Glomerular endothelial cell (primary cell): ENCODE measurements around the gene PRF1. TPM values are rescaled to one million over a fixed set of nuclear protein-coding genes. Genes with fewer than 3 reads are reported as not detected.
"Not testable (repeated sequence)": the region's sequence is repeated elsewhere in the genome, so short reads cannot be mapped to it uniquely, and the experiment has no call there.

Source experiments
- DNase-seq: peaks from one replicate; pipeline ENCODE4 v3.0.0-alpha.2; 2011; ENCODE audit warnings: low read depth, low spot score; ENCODE audit errors: extremely low read depth
- total RNA-seq: library from RNA; depleted of rRNA; stranded (reverse); fragments of >200 nt; gene quantifications from 2 replicates; pipeline ENCODE4 v1.2.3, GENCODE V29; 2015

PRF1 gene
- total RNA-seq = not detected in 2 replicates

DNA sequence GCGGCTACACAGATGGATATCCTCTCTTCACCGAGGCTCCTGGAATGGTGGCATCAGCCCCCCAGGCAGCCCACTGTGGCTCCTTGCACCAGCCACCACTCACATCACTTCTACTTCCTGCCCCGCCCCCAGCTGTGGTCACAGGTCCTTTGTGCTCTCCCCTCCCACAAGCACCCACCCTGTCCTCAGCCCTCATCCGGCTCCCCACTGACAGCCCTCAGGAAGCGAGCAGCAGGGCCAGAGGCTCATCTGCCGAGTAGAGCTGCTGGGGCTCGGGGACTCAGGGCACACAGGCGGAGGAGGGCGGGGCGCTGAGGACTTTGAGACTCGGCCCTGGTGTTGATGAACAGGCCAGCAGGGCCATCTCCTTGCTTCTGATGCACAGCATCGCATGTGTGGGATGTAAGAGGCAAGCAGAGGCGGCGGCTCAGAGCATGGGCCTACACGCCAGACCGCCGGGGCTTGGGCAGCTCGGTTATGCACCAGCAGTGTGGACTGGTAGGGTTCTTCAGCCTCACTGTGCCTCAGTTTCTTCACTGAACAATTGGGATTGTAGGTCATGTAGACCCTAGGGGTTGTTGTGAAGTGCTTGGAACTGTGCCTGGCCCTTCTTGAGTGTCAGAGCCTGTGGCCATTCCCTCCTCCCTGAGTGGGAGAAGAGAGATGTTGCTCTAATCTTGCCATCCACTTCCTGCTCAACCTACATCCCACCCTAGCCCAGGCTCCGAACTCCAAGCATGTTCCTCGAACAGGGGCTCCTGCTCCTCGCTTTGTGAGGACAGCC lies at the start of gene PRF1:
Gene PRF1, minus strand, starts transcription at position 77 of the 784 bp plus-strand sequence. CDS start 1,839 bp downstream, outside the sequence.
- no peak for DNase-seq

DNA sequence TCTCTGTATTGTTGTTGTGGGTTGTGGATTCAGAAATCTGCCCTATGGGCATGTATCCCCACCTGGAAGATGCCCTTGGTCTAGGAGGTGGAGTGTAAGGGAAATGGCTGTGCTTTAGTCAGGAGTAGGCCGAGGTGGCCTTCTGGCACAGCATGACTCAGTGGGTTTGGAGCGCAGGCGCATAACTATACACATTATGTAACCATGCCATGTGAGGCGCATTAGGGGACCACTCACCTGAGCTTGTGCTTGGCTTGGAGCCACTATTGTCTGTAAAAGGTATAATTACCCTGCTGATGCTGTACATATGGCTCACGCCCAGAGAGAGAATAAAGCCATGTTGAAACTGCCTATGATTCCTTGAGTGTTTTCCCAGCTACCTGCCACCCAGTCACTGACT lies 49.1 kb upstream of the PRF1 start:
- DNase-seq = no peak

DNA sequence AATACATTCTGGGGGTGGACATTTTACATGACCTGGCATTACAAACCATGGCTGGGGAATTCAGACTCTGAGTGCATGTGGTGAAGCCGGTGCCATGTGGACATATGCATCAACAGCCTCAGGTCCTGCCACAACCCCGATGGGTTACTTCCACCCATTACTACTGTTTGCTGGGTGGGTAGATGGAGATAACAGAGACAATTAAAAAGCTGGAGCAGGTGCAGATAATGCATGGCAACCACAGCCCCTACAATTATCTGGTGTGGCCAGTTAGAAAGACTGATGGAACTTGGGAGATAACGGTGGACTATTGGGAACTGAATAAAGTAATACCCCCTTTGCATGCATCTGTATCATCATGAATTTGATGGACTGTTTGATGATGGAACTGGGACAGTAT lies 48.2 kb upstream of the PRF1 start:
- no peak for DNase-seq

DNA sequence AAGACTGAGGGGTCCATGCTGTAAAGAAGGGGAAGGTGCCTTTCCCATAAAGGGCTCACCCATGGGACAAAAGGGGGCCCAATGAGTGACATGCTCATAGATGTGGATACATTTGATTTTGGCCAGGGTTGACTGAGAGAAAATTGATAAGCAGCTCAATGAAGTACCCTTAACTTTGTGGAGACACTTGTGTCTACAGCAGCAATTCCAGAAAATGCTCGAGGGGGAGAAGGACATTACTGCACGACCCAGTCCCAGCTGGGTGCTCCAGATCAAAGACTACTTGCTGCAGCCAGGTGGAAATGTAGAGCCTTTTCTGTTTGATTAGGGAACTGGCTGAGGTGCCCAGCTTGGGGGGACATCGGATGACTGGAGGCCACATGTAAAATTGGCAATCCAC lies 47.6 kb upstream of the PRF1 start:
- no peak for DNase-seq

DNA sequence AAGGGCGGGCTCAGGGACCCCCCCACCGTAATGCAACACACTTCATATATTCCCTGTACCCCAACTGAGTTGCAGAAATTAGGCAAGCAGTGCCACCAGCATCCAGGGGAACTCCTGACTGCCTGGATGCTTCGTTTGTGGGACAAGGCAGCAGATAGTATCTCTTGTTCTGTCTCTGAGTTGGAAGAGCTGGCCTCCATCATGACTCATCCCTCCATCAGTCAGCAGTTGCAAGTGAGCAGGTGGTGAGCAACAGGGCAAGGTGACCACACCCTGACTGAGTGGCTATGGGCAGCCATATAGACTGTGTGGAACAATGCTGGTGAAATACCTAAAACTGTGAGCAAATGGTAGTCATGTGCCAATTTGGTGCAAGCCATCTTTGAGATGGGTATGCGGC lies 47.0 kb upstream of the PRF1 start:
- no peak for DNase-seq

DNA sequence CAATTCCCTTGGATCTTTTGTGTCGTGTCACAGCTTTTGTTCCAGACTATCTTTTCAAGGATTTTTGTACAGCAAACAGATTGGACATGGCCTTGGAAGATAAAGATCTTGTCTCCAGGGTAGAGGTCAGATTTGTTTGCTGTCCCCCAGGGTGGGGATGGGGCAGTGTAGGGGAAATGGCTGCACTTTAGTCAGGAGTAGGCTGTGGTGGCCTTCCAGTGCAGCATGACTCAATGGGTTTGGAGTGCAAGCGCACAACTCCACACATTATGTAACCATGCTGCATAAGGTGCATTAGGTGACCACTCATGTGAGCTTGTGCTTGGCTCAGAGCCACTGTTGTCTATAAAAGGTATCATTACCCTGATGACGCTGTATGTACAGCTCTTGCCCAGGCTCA lies 45.9 kb upstream of the PRF1 start:
- DNase-seq = no peak

DNA sequence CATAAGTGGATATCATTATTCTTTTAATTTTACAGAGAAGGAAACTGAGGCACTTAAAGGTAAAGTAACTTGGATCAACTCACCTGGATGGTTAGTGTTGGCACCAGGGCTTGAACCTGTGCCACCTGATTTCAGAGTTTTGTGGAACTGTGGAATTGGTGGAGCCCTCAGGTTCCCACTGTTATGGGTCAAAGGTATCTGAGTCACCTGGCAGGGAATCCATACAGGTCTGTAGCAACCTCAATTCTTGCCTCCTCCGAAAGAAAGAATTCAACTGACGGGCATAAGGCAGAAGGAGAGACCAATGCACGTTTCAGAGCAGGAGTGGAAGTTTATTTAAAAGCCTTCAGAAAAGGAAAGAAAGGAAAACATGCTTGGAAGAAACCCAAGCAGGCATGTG lies 44.5 kb upstream of the PRF1 start:
- no peak for DNase-seq

DNA sequence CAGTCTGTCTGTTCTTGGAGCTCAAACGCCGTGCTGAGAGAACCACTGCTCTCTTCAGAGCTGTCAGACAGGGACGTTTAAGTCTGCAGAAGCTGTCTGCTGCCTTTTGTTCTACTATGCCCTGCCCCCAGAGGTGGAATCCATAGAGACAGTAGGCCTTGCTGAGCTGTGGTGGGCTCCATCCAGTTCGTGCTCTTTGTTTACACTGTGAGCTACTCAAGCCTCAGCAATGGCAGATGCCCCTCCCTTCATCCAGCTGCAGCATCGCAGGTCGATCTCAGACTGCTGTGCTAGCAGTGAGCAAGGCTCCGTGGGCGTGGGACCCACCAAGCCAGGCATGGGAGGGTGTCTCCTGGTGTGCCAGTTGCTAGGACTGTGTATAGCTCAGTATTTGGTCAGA lies 42.4 kb upstream of the PRF1 start:
- not testable (repeated sequence) for DNase-seq

DNA sequence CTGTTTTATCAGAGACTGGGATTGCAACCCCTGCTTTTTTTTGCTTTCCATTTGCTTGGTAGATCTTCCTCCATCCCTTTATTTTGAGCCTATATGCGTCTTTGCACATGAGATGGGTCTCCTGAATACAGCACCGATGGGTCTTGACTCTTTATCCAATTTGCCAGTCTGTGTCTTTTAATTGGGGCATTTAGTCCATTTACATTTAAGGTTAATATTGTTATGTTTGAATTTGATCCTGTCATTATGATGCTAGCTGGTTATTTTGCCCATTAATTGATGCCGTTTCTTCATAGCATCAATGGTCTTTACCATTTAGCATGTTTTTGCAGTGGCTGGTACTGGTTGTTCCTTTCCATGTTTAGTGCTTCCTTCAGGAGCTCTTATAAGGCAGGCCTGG lies 40.7 kb upstream of the PRF1 start:
- DNase-seq = not testable (repeated sequence)

DNA sequence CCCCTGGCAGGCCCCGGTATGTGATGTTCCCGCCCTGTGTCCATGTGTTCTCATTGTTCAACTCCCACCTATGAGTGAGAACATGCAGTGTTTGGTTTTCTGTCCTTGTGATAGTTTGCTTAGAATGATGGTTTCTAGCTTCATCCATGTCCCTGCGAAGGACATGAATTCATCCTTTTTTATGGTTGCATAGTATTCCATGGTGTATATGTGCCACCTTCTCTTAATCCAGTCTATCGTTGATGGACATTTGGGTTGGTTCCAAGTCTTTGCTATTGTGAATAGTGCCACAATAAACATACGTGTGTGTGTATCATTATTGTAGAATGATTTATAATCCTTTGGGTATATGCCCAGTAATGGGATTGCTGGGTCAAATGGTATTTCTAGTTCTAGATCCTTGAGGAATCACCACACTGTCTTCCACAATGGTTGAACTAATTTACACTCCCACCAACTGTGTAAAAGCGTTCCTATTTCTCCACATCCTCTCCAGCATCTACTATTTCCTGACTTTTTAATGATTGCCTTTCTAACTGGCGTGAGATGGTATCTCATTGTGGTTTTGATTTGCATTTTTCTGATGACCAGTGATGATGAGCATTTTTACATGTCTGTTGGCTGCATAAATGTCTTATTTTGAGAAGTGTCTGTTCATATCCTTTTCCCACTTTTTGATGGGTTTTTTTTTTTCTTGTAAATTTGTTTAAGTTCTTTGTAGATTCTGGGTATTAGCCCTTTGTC lies 37.3 kb upstream of the PRF1 start:
- not testable (repeated sequence) for DNase-seq

DNA sequence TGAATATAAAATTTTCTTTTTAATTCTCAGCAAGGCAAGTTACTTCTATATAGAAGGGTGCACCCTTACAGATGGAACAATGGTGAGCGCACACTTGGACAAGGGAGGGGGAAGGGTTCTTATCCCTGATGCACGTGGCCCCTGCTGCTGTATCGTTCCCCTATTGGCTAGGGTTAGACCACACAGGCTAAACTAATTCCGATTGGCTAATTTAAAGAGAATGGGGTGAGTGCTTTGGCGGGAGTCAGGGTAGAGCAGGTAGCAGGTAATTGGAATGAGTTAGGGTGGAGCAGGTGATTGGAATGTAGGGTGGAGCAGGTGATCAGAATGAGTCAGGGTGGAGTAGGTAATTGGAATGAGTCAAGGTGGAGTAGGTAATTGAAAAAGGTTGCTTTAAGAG lies 32.0 kb upstream of the PRF1 start:
- not testable (repeated sequence) for DNase-seq

DNA sequence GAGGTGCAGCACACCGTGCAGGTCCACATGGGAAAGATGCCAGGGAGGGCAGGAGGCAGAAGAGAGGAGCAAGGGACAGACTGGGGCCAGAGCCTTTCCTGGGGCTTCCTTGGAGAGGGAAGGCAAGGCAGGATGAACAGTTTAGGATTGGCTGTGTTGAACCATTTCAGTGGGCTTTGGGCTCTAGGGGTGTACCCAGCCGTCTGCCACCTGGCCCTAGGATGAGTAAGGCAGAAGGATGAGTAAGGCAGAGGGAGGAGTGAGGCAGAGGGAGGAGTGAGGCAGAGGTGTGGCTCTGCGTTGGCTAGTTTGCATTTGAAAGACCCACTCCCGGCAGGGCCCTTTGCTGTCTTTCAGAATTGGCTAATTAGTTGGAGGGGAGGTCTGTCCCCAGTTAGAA lies 31.5 kb upstream of the PRF1 start:
- DNase-seq = no peak

DNA sequence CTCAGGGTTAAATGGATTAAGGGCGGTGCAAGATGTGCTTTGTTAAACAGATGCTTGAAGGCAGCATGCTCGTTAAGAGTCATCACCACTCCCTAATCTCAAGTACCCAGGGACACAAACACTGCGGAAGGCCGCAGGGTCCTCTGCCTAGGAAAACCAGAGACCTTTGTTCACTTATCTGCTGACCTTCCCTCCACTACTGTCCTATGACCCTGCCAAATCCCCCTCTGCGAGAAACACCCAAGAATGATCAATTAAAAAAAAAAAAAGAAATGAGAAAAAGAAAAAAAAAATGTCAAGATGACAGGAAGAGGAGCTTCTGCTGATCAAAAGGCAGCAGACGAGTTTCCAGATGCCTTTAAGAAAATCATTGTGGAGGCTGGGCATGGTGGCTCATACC lies 29.2 kb upstream of the PRF1 start:
- not testable (repeated sequence) for DNase-seq

DNA sequence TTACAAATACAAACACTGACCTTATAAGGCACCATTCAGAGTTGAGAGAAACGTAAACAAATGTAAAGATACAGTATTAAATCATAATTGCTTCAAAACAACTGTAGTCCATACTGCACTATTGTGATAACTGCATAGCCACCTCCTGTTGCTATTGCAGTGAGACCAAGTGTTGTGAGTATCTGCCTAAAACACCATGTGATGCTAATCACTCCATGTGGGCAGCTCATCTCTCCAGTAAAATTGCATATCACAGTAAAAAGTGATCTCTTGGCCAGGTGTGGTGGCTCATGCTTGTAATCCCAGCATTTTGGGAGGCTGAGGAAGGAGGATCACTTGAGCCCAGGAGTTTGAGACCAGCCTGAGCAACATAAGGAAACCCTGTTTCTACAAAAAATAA lies 26.8 kb upstream of the PRF1 start:
- no peak for DNase-seq

DNA sequence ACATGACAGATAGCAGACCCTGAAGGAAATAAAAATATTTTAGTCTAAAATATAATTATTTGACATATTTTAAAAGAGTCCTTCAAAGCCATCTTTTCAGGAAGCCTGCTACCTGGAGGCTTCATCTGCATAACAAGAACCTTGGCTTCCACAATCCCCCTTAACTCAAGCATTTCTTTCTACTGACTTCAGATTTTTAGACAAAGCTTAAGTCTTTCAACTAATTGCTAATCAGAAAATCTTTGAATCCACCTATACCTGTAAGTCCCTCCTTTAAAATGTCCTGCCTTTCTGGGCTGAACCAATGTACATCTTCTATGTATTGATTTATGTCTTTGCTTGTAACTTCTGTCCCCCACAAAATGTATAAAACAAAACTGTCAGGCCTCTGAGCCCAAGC lies 23.5 kb upstream of the PRF1 start:
- no peak for DNase-seq

DNA sequence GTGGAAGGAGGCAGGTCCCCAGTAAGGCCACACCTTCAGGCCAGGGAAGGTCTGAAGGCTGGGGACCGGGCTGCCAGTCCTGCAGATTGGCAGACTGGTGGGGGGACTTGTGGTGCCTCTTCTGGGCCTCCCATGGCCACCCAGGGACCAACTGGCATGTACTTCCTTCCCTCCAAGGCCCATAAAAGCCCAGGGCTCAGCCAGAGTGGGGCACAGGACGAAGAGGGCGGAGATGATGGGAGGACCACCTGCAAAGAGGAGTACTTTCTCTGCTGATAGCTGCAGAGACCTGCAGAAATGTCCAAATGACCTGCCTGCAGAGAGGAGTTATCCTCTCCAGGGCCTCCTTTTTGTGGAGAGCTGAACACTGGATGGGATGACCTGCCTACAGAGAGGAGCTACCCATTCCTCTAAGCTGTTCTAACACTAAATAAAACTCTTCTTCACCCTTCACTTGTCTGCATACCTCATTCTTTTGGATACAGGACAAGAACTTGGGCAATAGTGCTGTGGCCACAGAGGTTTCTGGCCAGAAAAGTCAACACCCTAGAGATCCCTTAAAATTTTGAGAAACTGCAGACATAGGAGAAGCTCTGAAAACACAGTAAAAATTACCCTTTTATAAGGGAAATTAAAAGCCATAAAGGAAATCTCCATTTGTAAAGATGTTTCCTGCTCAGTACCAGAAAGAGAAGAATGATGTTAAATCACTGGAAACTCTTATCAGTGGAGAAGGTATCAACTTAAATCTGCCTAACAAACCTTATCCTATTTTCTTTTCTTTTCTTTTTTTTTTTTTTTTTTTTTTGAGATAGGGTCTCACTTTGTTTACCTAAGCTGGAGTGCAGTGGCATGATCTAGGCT lies 20.7 kb upstream of the PRF1 start:
- DNase-seq = no peak

DNA sequence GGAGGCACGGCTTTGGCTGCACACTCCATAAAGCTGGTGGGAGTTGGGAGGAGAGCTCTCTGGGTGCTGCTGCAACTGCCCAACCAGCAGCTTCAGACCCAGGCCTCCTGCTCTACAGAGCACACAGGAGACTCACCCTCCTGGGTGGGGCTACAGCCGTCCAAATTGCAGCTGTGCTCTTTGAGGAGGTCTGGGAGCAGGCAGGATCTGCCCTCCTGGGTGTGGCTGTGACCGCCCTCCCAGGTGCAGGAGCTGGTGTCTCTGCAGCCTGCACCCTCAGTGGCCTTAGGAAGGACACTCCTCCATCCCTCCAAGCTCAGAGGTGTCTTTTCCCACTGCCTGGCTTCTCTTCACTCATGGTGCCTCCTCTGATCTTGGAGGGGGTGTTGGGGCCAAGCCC lies 20.0 kb upstream of the PRF1 start:
- DNase-seq = no peak

DNA sequence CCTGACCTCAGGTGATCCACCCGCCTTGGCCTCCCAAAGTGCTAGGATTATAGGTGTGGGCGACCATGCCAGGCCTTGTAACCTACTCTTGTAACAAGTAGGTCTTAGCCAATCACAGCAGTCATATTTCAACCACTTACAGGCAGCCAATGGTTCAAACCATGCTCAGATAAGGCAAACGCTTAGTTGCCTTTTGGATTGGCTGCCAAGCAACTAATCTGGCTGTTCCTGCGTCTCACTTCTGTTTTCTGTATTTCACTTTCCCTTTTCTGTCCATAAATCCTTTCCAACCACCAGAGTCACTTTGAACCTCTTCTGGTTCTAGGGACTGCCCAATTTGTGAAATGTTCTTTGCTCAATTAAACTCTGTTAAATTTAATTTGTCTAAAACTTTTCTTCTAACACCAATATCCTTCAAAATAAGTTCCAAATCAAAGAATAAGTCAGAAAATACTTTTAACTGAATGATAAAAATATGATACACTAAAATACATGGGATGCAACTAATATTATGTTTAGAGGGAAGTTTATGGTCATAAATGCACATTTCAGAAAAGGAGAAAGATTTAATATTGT lies 19.1 kb upstream of the PRF1 start:
- no peak for DNase-seq

DNA sequence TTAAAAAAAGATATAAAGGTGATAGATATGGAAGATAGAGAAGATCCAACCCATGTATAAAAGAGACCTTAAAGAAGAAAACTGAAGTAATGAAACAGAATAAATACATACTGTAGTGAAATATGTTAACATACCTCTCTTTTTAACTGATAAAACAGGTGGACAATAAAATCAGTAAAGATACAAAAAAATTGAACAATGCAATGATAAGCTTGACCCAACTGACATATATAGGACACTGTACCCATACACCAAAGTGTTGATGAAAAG lies 17.4 kb upstream of the PRF1 start:
- no peak for DNase-seq

DNA sequence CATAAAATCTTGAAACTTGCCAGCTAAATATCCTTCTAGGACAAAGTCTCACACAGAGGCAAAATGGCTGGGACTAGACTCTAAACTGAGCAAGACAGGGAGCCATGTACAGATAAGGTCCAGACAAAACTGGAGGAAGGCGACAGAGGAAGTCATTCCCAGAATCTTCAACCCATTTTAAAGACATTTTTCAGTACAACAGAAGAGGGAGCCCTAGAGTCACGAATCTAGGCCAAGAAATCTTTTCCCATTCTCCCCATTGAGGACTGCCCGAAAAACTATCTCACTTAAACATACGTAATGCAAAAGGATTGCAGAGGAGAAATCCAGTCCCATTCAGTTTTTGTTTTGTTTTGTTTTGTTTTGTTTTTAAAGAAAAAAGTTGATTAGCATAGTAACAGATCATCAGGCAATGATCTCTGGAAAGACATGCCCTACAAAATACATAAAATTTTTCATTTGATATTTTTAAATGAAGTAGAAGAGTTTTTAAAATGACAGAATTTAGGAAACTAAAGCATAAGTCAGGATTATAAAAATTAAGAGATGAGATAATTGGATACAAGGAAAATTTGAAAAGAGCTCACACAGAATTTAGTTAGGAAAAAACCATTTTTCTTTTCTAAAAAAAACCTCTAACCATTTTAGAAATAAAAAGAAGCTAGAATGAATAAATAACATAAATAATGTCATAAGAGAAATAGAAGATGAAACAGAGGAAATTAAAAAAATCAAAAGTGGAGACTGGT lies 16.9 kb upstream of the PRF1 start:
- no peak for DNase-seq

DNA sequence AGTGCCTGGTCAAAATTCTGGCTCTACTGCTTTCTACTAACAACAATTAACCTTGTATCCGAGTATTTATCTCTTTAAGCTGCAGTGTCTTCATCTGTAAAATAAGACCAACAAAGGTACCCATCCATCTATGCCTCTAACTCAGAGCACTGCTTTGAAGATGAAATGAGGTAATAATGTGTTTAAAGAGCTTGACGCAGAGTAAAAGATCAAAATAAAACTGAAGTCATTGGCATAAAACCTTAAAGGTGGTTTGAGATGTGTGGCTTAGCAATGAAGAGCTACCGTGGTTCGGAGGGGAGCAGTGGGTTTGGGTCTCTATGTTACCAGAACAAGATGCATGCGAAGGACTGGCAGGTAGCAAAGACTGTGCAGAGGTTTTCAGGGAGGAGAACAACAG lies 16.1 kb upstream of the PRF1 start:
- no peak for DNase-seq
